Fibroblast of skin of left biceps (primary cell): ENCODE measurements around the gene PLXNB2.
"Not testable (repeated sequence)": the region's sequence is repeated elsewhere in the genome, so short reads cannot be mapped to it uniquely, and the experiment has no call there.

Experiments used
- DNase-seq, 2 experiments: peaks; one replicate each; pipeline ENCODE4 v3.0.0-alpha.2; 2013; ENCODE audit warnings: low read depth in 2 of 2

PLXNB2 gene

GRCh38 chr22:50306753-50307749 lies at the start of gene PLXNB2:
TSS of gene PLXNB2 (minus strand) at chr22:50307646. CDS start at chr22:50290584, 17,062 bp downstream.
- peak; percentile 44 to 50 for DNase-seq

DNA sequence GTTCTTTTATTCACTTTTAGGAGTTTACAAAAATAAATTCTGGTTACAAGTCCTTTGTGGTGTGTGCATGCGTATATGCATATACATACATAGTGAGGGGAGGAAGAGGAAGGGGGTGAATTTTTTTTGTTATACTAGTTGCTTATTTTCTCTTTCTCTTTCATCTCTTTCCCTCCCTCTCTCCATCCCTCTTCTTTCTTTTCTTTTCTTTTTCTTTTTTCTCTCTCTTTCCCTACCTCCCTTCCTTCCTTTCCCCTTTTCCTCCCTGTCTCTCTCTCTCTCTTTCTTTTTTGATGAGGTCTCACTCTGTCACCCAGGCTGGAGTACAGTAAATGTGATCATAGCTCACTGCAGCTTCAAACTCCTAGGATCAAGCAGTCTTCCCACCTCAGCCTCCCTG lies 49.8 kb upstream of the PLXNB2 start:
- DNase-seq: no peak

DNA sequence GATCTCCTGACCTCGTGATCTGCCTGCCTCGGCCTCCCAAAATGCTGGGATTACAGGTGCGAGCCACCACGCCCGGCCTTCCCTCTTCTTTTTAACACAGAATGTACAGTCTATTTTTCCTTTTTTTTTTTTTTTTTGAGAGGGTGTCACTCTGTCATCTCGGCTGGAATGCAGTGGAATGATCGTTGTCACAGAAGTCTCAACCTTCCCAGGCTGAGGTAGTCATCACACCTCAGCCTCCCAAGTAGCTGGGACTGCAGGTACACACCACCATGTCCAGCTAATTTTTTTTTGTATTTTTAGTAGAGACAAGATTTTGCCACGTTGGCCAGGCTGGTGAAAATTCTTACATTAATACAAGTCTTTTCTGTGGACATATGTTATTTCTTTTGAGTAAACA lies 48.7 kb upstream of the PLXNB2 start:
- DNase-seq: no peak

GRCh38 chr22:50348058-50348457 lies 40.6 kb upstream of the PLXNB2 start:
- DNase-seq: no peak

DNA sequence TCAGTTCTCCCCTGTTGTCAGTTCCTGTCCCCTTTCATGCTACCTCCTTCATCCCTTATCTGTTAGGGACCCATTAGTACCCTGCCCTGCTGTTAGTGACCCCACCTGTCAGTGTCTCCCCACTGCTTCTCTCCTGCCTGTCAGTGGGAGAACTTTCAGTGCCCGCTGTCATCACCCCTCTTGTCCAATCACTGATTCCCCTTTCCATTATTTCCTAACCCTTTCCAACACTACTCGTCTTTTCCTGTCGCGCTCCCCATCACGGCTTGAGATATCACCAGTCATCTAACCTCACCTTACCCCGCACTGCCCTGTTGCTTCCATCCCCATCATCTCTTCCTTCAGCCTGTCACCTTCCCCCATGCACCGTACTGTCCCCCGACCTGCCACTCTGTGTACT lies 39.7 kb upstream of the PLXNB2 start:
- no peak for DNase-seq

GRCh38 chr22:50346470-50346869 lies 39.0 kb upstream of the PLXNB2 start:
- DNase-seq: no peak

DNA sequence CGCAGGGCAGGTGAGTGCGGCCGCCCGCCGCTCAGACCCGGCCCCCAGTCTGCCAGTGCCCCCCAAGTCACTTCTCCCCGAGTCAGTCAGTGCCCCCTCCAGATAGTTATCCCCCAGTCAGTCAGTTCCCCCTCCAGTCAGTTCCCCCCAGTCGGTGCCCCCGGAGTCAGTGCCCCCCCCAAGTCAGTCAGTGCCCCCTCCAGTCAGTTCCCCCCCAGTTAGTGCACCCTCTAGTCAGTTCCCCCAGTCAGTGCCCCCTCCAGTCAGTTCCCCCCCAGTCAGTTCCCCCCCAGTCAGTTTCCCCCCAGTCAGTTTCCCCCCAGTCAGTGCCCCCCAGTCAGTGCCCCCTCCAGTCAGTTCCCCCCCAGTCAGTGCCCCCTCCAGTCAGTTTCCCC lies 36.1 kb upstream of the PLXNB2 start:
- DNase-seq: no peak

DNA sequence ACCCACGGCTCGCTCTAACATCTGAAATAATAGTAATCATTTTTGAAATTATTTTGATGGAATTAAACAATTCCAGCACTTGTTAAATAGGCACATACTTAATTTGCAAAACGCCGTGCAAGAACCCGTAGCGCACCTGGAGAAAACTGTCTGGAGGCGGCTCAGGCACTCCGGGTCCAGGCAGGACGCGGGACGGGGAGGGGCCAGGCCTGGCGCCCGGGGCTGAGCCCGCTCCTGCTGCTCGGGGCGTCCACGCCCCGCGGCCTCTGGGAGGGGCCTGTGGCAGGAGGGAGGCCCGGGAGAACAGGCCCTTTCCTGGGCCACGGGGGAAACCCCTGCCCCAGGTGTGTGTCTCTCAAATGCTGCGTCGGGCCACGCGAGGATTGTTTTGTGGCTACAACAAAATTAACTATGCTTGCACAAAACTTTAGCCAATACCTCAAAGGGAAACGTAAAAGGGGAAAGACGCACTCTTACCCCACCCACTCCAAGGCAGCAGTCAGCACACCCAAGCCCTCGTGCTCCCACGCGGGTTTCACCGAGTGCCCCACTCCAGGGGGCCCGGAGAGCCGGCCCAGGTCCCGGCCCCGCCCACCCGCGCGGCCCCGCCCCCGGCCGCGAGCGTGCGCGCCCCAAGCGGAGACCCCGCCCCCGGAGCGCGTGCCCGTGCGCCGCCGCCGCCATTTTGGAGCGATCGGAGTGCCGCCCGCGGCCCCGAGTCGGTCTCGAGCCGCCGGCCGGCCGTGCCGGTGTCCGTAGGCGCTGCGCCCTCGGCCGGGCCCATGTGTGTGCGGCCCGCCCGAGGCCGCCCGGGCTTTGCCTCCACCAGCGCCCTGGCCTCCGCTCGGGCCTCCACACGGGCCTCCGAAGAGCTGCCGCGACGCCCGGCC lies 35.5 kb upstream of the PLXNB2 start, which contains the start of gene PPP6R2:
PPP6R2 (plus strand) TSS at position 677 of the 890 bp plus-strand sequence. CDS start 50,582 bp downstream, outside the sequence.
- DNase-seq: no peak

- DNase-seq: peak in 1 of 2 experiments; percentile 51
These were observed 34.7 kb upstream of the PLXNB2 start for GRCh38 chr22:50341977-50342650.

GRCh38 chr22:50339945-50340879 lies 32.8 kb upstream of the PLXNB2 start:
- no peak for DNase-seq

DNA sequence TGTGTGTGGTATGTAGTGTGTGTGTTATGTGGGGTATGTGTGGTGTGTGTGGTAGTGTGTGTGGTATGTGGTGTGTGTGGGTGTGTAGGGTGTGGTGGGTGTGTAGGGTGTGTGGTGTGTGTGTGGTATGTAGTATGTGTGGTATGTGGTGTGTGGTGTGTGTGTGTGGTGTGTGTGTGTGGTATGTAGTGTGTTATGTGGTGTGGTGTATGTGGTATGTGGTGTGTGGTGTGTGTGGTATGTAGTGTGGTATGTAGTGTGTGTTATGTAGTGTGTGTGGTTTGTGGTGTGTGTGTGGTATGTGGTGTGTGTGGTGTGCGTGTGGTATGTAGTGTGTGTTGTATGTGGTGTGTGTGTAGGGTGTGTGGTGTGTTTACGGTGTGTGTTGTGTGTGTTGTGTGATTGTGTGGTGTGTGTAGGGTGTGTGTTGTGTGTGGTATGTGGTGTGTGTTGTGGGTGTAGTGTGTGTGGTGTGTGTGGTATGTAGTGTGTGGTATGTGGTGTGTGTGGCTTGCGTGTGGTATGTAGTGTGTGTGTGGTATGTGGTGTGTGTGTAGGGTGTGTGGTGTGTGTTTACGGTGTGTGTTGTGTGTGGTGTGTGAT lies 31.5 kb upstream of the PLXNB2 start:
- no peak for DNase-seq

DNA sequence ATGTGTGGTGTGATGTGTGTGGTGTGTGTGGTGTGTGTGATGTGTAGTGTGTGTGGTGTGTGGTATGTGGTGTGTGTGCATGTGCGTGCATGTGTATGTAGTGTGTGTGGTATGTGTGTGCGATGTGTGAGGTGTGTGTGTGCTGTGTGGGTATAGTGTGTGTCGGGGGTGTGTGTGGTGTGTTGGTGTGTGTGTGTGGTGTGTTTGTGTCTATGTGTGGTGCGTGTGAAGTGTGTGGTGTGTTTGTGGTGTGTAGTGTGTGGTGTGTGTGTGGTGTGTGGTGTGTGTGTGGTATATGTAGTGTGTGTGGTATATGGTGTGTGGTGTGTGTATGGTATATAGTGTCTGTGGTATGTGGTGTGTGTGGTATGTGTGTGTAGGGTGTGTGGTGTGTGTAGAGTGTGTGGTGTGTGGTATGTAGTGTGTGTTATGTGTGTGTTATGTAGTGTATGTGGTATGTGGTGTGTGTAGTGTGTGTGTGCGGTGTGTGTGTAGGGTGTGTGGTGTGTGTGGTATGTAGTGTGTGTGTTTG lies 30.7 kb upstream of the PLXNB2 start:
- no peak for DNase-seq

- no peak for DNase-seq
These were observed 30.0 kb upstream of the PLXNB2 start for GRCh38 chr22:50337262-50338041.

GRCh38 chr22:50334433-50334832 lies 27.0 kb upstream of the PLXNB2 start:
- not testable (repeated sequence) for DNase-seq

DNA sequence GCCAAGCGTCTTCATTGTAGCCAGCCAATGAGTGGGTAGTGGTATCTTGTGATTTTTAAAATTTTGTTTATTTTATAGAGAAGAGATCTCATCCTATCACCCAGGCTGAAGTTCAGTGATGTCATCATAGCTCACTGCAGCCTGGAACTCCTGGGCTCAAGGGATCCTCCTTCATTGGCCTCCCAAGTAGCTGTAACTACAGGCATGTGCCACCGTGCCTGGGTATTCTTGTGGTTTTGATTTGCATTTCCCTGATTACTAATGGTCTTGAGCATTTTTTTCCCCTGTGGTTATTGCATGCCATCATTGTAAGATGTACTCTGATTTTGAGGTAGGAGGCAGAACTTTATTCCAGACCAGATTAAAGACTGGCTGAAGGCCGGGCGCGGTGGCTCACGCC lies 21.8 kb upstream of the PLXNB2 start:
- no peak for DNase-seq

DNA sequence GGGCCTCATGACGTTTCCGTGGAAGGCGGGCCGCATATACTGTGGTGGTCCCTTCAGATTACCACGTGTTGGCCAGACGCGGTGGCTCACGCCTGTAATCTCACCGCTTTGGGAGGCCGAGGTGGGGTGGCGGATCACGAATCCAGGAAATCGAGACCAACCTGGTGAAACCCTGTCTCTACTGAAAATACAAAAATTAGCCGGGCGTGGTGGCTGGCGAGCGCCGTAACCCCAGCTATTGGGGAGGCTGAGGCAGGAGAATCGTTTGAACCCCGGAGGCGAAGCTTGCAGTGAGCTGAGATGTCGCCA lies 20.2 kb upstream of the PLXNB2 start:
- DNase-seq: no peak

DNA sequence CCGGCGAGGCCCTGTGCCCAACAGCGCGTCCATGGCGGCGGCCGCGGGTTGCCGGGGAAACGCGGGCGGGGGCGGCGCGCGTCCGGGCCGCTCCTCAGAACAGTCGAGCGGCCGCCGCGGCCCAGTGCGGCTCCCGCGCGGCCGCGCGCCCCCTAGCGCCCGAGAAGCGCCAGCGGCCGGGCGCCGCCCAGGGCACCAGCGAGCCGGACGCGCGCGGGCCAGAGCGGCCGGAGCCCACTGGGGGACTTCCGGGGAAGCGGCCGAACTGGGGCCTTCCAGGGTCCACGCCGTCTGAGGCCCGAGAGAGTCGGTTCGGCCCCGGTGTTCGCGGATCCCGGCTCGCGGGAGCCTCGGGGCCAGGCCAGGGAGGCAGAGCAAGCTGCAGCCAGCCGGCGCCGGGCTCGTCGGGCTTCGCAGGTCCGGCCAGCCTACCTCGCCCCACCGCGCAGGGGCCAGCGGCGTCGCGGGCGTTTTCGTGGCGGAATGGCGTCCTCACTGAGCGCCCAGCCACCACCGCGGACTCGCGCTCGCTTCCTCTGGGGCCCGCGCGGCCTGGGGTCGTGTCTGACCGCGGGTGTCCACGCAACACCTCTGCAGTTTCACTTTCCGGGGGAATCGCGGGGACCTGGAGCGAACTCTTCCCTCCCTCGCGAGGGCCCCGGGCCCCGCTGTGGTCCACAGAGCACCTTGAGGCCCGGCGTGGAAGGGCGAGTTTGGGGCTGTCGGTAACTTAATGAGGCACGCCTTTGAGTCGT lies 19.7 kb upstream of the PLXNB2 start, which contains the start of gene DENND6B:
DENND6B (minus strand) TSS at position 57 of the 755 bp plus-strand sequence; CDS start at position 33, 24 bp downstream.
- DNase-seq: peak in 1 of 2 experiments; percentile 40

DNA sequence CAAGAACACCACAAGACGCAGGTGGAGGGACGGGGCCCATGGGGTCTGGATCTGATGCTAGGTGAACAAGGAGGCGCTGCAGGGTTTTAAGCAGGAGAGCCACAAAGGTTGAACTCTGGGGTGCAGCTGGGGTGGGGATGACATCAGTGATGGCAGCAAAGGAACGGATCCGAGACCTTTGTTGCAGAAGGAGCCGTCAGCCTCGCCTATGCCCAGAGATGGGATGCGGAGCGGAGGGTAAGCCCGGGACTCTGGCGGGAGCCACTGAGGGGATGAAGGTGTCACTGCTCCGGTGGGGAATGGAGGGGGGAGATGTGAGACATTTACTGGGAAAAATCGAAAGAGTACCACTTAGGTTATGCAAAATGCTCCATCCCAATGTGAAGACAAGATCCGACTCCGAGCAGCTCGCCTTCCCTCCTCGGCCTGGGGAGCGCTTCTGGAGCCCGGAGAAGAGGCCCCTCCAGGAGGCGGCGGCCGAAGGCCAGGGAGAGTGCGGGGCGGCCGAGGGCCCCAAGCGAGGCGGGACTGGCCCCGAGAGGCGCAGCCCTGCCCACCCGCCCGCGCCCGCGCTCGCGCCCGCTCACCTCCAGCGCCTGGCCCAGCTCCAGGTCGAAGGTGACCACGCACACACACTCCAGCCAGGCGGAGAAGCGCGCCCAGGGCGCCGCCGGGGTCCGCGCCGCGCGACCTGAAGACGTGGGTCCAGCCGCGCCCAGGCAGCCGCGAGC lies 18.9 kb upstream of the PLXNB2 start:
- DNase-seq: no peak
